HepG2 (cell line): Measurements from ENCODE around the gene OBSL1. TPM values are rescaled to one million over a fixed set of nuclear protein-coding genes. Genes with fewer than 3 reads are reported as not detected.

Experiments used
- ARHGAP35 ChIP-seq: sonication (generic); formaldehyde crosslinking; IDR thresholded peaks from 2 replicates; pipeline ENCODE4 v1.9.0; 2022; ENCODE audit warnings: mild to moderate bottlenecking, inconsistent platforms, moderate library complexity, missing genetic modification reagents, borderline replicate concordance
- DPF2 ChIP-seq: sonication (generic); formaldehyde crosslinking; IDR thresholded peaks from 2 replicates; pipeline ENCODE4 v1.4.0; 2020; ENCODE audit warnings: mild to moderate bottlenecking, low read depth, missing genetic modification reagents, borderline replicate concordance
- DR1 ChIP-seq: sonication (generic); formaldehyde crosslinking; IDR thresholded peaks from 2 replicates; pipeline ENCODE4 v1.8.0; 2021; ENCODE audit warnings: mild to moderate bottlenecking, missing genetic modification reagents, inconsistent platforms
- FOXO1 ChIP-seq: sonication (generic); formaldehyde crosslinking; IDR thresholded peaks from 2 replicates; pipeline ENCODE4 v1.4.0; 2020; ENCODE audit warnings: missing genetic modification reagents
- HDAC2 ChIP-seq: sonication (generic); formaldehyde crosslinking; IDR thresholded peaks from 2 replicates; pipeline ENCODE4 v1.4.0; 2020; ENCODE audit warnings: missing genetic modification reagents
- HNRNPL ChIP-seq: fragments of 200-400 bp; formaldehyde crosslinking; IDR thresholded peaks from 2 replicates; pipeline ENCODE4 v1.6.1; 2017; ENCODE audit warnings: mild to moderate bottlenecking, low read depth, low read length
- KMT2A ChIP-seq: sonication (generic); formaldehyde crosslinking; IDR thresholded peaks from 2 replicates; pipeline ENCODE4 v1.4.0; 2020; ENCODE audit warnings: missing genetic modification reagents
- MAFF ChIP-seq: IDR thresholded peaks from 2 replicates; pipeline ENCODE4 v1.6.1; 2011; ENCODE audit warnings: low read depth, low read length, improper control_type of control experiment
- MIER2 ChIP-seq: IDR thresholded peaks from 2 replicates; pipeline ENCODE4 v1.6.1; 2016; ENCODE audit warnings: missing biosample characterization, missing genetic modification reagents
- MXI1 ChIP-seq: IDR thresholded peaks from 3 replicates; pipeline ENCODE4 v1.6.1; 2012; ENCODE audit warnings: low read depth, low read length, inconsistent platforms, borderline replicate concordance
- MYC ChIP-seq: sonication (generic); formaldehyde crosslinking; IDR thresholded peaks from 2 replicates; pipeline ENCODE4 v1.9.0; 2021; ENCODE audit warnings: missing genetic modification reagents, borderline replicate concordance
- MYPOP ChIP-seq: sonication (generic); formaldehyde crosslinking; IDR thresholded peaks from 2 replicates; pipeline ENCODE4 v1.8.1; 2023; ENCODE audit warnings: mild to moderate bottlenecking, moderate library complexity, missing genetic modification reagents
- NCOR1 ChIP-seq: fragments of 200-600 bp; sonication (generic); IDR thresholded peaks from 2 replicates; pipeline ENCODE4 v1.7.0; 2017; ENCODE audit warnings: antibody characterized with exemption, low read length, borderline replicate concordance
- NFYB ChIP-seq: sonication (generic); formaldehyde crosslinking; IDR thresholded peaks from 2 replicates; pipeline ENCODE4 v1.4.0; 2020; ENCODE audit warnings: missing genetic modification reagents
- NKX3-1 ChIP-seq: sonication (generic); formaldehyde crosslinking; IDR thresholded peaks from 2 replicates; pipeline ENCODE4 v1.5.0; 2020; ENCODE audit warnings: missing genetic modification reagents
- NRL ChIP-seq: sonication (generic); formaldehyde crosslinking; IDR thresholded peaks from 2 replicates; pipeline ENCODE4 v1.5.0; 2020; ENCODE audit warnings: missing genetic modification reagents, mild to moderate bottlenecking, moderate library complexity, borderline replicate concordance
- TEAD3 ChIP-seq: optimal IDR thresholded peaks from 2 replicates; pipeline ENCODE3; 2016; ENCODE audit warnings: borderline replicate concordance
- YEATS4 ChIP-seq: sonication (generic); formaldehyde crosslinking; IDR thresholded peaks from 2 replicates; pipeline ENCODE4 v1.4.0; 2020; ENCODE audit warnings: missing genetic modification reagents, borderline replicate concordance
- ZC3H4 ChIP-seq: sonication (generic); formaldehyde crosslinking; IDR thresholded peaks from 2 replicates; pipeline ENCODE4 v1.4.0; 2020; ENCODE audit warnings: missing genetic modification reagents, borderline replicate concordance
- ZFAT ChIP-seq: sonication (generic); formaldehyde crosslinking; conservative IDR thresholded peaks from 2 replicates; pipeline ENCODE4 v1.8.1; 2023; ENCODE audit warnings: missing genetic modification reagents, inconsistent platforms
- ZNF124 ChIP-seq: sonication (generic); formaldehyde crosslinking; IDR thresholded peaks from 2 replicates; pipeline ENCODE4 v1.4.0; 2020; ENCODE audit warnings: missing genetic modification reagents
- ZNF232 ChIP-seq: sonication (generic); formaldehyde crosslinking; IDR thresholded peaks from 2 replicates; pipeline ENCODE4 v1.4.0; 2020; ENCODE audit warnings: missing genetic modification reagents, borderline replicate concordance
- ZNF234 ChIP-seq: sonication (generic); formaldehyde crosslinking; conservative IDR thresholded peaks from 2 replicates; pipeline ENCODE4 v1.5.1; 2020; ENCODE audit warnings: mild to moderate bottlenecking, missing genetic modification reagents
- ZNF263 ChIP-seq: sonication (generic); formaldehyde crosslinking; IDR thresholded peaks from 2 replicates; pipeline ENCODE4 v1.4.0; 2020; ENCODE audit warnings: missing genetic modification reagents
- ZNF768 ChIP-seq: sonication (generic); formaldehyde crosslinking; IDR thresholded peaks from 2 replicates; pipeline ENCODE4 v1.4.0; 2020; ENCODE audit warnings: missing genetic modification reagents
- polyA plus RNA-seq, 8 experiments: library from polyadenylated mRNA; depleted of rRNA in 3 of 8; stranded (reverse) in 7 of 8; unstranded in 1 of 8; fragments of >200 nt; fragmentation: Illumina TruSeq in 4 of 8; extraction: Trizol in 4 of 8; gene quantifications; 2 replicates each; pipeline versions ENCODE4 v1.2.1 to v1.2.3, GENCODE V29; 2011 to 2016; ENCODE audit warnings: low read depth in 4 of 8, missing spikeins in 1 of 8, mixed read lengths in 1 of 8; ENCODE audit not compliant: insufficient read depth in 1 of 8
- total RNA-seq, 5 experiments: library from RNA; depleted of rRNA; stranded (reverse); fragments of >200 nt; fragmentation: Illumina TruSeq; extraction: Trizol; gene quantifications; 2 replicates each; pipeline ENCODE4 v1.2.3, GENCODE V29; 2016; ENCODE audit warnings: low read depth in 1 of 5
- TF ChIP-seq, protein P1 (sequence below): sonication (generic); formaldehyde crosslinking; IDR thresholded peaks from 2 replicates; pipeline ENCODE4 v1.5.1; 2020; ENCODE audit warnings: missing genetic modification reagents, mild to moderate bottlenecking, borderline replicate concordance
- TF ChIP-seq, protein P2 (sequence below): sonication (generic); formaldehyde crosslinking; IDR thresholded peaks from 2 replicates; pipeline ENCODE4 v1.5.1; 2020; ENCODE audit warnings: mild to moderate bottlenecking, missing genetic modification reagents, moderate library complexity

OBSL1 gene
- total and polyA plus RNA-seq, 2 of the 13 experiments (the other 11 are each of a cell fraction or from before 2014, with no cell fraction given): 86.7 to 218 TPM

- TF ChIP-seq TEAD3 (CRISPR knock-in tag) (peak; percentile 55), FOXO1 (CRISPR knock-in tag) (no peak), MYPOP (CRISPR knock-in tag) (no peak), ZNF124 (CRISPR knock-in tag) (no peak), ZNF234 (0 out of 2 replicates have a peak, but pooled peaks have one; percentile 33), MIER2 (no peak), ARHGAP35 (CRISPR knock-in tag) (peak; percentile 86; the same call in 1 of the 2 replicates), MXI1 (no peak), ZNF232 (CRISPR knock-in tag) (no peak), DPF2 (CRISPR knock-in tag) (no peak), NRL (CRISPR knock-in tag) (no peak), NCOR1 (no peak), ZNF768 (CRISPR knock-in tag) (peak; percentile 50), ZFAT (CRISPR knock-in tag) (no peak; the same call in 1 of the 2 replicates), MAFF (no peak), MYC (CRISPR knock-in tag) (peak; percentile 55; the same call in 1 of the 2 replicates), YEATS4 (CRISPR knock-in tag) (peak; percentile 83), HNRNPL (peak; percentile 47; the same call in 1 of the 2 replicates), NFYB (no peak), HDAC2 (peak; percentile 50), DR1 (CRISPR knock-in tag) (0 out of 2 replicates have a peak, but pooled peaks have one; percentile 21), ZC3H4 (no peak), ZNF263 (0 out of 2 replicates have a peak, but pooled peaks have one; percentile 17), NKX3-1 (peak; percentile 33; the same call in 1 of the 2 replicates), KMT2A (CRISPR knock-in tag) (peak; percentile 45; the same call in 1 of the 2 replicates)
- TF ChIP-seq, protein P1, sequence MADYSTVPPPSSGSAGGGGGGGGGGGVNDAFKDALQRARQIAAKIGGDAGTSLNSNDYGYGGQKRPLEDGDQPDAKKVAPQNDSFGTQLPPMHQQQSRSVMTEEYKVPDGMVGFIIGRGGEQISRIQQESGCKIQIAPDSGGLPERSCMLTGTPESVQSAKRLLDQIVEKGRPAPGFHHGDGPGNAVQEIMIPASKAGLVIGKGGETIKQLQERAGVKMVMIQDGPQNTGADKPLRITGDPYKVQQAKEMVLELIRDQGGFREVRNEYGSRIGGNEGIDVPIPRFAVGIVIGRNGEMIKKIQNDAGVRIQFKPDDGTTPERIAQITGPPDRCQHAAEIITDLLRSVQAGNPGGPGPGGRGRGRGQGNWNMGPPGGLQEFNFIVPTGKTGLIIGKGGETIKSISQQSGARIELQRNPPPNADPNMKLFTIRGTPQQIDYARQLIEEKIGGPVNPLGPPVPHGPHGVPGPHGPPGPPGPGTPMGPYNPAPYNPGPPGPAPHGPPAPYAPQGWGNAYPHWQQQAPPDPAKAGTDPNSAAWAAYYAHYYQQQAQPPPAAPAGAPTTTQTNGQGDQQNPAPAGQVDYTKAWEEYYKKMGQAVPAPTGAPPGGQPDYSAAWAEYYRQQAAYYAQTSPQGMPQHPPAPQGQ (CRISPR knock-in tag): 0 out of 2 replicates have a peak, but pooled peaks have one; percentile 17
- TF ChIP-seq, protein P2, sequence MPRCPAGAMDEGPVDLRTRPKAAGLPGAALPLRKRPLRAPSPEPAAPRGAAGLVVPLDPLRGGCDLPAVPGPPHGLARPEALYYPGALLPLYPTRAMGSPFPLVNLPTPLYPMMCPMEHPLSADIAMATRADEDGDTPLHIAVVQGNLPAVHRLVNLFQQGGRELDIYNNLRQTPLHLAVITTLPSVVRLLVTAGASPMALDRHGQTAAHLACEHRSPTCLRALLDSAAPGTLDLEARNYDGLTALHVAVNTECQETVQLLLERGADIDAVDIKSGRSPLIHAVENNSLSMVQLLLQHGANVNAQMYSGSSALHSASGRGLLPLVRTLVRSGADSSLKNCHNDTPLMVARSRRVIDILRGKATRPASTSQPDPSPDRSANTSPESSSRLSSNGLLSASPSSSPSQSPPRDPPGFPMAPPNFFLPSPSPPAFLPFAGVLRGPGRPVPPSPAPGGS (CRISPR knock-in tag): no peak
Observed at GRCh38 chr2:219542931-219543595, 28.3 kb downstream of the OBSL1 start (continued).
